Osteoblast (primary cell): ENCODE data around the gene TRDMT1. TPM values are rescaled to one million over a fixed set of nuclear protein-coding genes. Genes with fewer than 3 reads are reported as not detected.
A peak's percentile ranks its signal among the peaks of the same experiment; 100 is the strongest.

Experiments used
- DNase-seq: peaks from one replicate; pipeline ENCODE4 v3.0.0; 2011; ENCODE audit warnings: low spot score, mixed read lengths; ENCODE audit not compliant: insufficient read length; ENCODE audit errors: missing footprints
- H2AFZ ChIP-seq: 2 replicates; pipeline ENCODE4 v1.6.0; 2011; ENCODE audit warnings: mild to moderate bottlenecking, low read length
- H3K27ac ChIP-seq: 2 replicates; pipeline ENCODE4 v1.5.1; 2011; ENCODE audit warnings: mild to moderate bottlenecking, low read depth, low read length, moderate library complexity
- H3K27me3 ChIP-seq: 2 replicates; pipeline ENCODE4 v1.6.0; 2012; ENCODE audit warnings: mild to moderate bottlenecking, control low read depth, inconsistent platforms, low read length, moderate library complexity; ENCODE audit not compliant: insufficient read depth
- H3K36me3 ChIP-seq: 2 replicates; pipeline ENCODE4 v1.5.1; 2011; ENCODE audit warnings: mild to moderate bottlenecking, low read length, control low read depth, moderate library complexity; ENCODE audit not compliant: insufficient read depth
- H3K4me1 ChIP-seq: 2 replicates; pipeline ENCODE4 v1.5.1; 2011; ENCODE audit warnings: mild to moderate bottlenecking, low read length, control low read depth, moderate library complexity; ENCODE audit not compliant: insufficient read depth
- H3K4me2 ChIP-seq: 2 replicates; pipeline ENCODE4 v1.6.0; 2011; ENCODE audit warnings: mild to moderate bottlenecking, low read length; ENCODE audit not compliant: insufficient read depth
- H3K4me3 ChIP-seq: fragments of 200-600 bp; sonication (generic); 3 replicates; pipeline ENCODE4 v1.5.1; 2012; ENCODE audit warnings: mild to moderate bottlenecking, low read length, inconsistent platforms; ENCODE audit not compliant: insufficient read depth
- H3K79me2 ChIP-seq: 2 replicates; pipeline ENCODE4 v1.6.0; 2012; ENCODE audit warnings: mild to moderate bottlenecking, low read length, control low read depth, inconsistent platforms; ENCODE audit not compliant: insufficient read depth
- H3K9me3 ChIP-seq: 2 replicates; pipeline ENCODE4 v1.5.1; 2011; ENCODE audit warnings: low read depth, low read length, control low read depth
- H4K20me1 ChIP-seq: 2 replicates; pipeline ENCODE4 v1.6.0; 2012; ENCODE audit warnings: mild to moderate bottlenecking, low read length, control low read depth; ENCODE audit not compliant: insufficient read depth
- total RNA-seq: library from RNA; depleted of rRNA; stranded (reverse); fragments of >200 nt; gene quantifications from 2 replicates; pipeline ENCODE4 v1.2.3, GENCODE V29; 2012
- TF ChIP-seq, protein P1 (sequence below): IDR thresholded peaks from 2 replicates; pipeline ENCODE4 v1.5.1; 2011; ENCODE audit warnings: mild to moderate bottlenecking, low read depth, low read length, moderate library complexity; ENCODE audit errors: extremely low read depth

TRDMT1 gene
- total RNA-seq, 1 donor: 7.6 TPM

DNA sequence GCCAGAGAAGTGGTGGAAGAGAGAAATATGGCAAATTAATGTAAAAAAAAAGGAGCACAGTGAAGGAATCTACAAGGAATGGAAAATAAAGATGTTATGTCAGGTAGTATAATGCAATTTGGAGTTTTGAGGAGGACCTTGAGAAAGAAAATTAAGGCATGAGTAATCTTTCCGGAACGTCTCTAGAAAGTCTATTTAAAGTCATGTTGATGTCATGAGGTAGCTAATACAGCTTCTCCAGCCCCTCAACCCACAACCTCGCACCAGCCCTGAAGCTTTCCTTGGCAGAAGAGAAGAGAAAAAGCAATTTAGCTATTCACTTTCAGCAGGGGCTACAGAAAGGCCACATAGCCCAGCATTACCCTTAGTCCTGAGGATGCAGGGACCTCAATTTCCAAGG is 22.5 kb downstream of the TRDMT1 start:
- Histone ChIP-seq H3K27ac (no peak overlapping the region), H3K36me3 (no peaks in the 10 kb centered on the region), H3K79me2 (no peaks in the 10 kb centered on the region), H2AFZ (no peak overlapping the region), H3K9me3 (no peaks in the 10 kb centered on the region), H3K4me2 (peak overlapping the region; percentile 25), H3K4me3 (no peak overlapping the region), H3K4me1 (peaks cover 20% of the 10 kb centered on the region), H4K20me1 (no peaks in the 10 kb centered on the region), H3K27me3 (no peaks in the 10 kb centered on the region)
- TF ChIP-seq, protein P1, sequence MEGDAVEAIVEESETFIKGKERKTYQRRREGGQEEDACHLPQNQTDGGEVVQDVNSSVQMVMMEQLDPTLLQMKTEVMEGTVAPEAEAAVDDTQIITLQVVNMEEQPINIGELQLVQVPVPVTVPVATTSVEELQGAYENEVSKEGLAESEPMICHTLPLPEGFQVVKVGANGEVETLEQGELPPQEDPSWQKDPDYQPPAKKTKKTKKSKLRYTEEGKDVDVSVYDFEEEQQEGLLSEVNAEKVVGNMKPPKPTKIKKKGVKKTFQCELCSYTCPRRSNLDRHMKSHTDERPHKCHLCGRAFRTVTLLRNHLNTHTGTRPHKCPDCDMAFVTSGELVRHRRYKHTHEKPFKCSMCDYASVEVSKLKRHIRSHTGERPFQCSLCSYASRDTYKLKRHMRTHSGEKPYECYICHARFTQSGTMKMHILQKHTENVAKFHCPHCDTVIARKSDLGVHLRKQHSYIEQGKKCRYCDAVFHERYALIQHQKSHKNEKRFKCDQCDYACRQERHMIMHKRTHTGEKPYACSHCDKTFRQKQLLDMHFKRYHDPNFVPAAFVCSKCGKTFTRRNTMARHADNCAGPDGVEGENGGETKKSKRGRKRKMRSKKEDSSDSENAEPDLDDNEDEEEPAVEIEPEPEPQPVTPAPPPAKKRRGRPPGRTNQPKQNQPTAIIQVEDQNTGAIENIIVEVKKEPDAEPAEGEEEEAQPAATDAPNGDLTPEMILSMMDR: no peak
- DNase-seq: no peak

DNA sequence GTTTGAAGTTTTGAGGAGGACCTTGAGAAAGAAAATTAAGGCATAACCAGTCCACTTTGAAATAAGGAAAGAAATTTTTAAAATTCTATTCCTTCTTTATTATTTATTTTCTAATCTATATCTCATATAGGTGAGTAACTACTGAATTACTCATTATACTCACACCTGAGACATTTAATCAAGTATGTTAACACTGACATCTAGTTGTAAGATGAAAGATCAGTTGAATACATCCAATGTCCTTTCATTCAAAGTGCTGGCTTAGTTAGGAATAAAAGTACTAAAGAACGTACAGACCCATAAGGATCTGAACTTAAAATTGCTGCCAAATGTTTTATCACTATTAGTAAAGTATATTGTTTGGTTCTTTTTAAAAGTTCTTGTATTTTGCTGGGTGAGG is 23.5 kb downstream of the TRDMT1 start:
- H3K27ac ChIP-seq: no peak overlapping the region
- H4K20me1 ChIP-seq: no peaks in the 10 kb centered on the region
- no peak overlapping the region for H3K4me3 ChIP-seq
- no peak overlapping the region for H2AFZ ChIP-seq
- no peak overlapping the region for H3K4me2 ChIP-seq
- DNase-seq: no peak
- H3K27me3 ChIP-seq: no peaks in the 10 kb centered on the region
- no peaks in the 10 kb centered on the region for H3K36me3 ChIP-seq
- H3K79me2 ChIP-seq: no peaks in the 10 kb centered on the region
- TF ChIP-seq, protein P1: no peak
- no peaks in the 10 kb centered on the region for H3K9me3 ChIP-seq
- H3K4me1 ChIP-seq: peaks cover 20% of the 10 kb centered on the region

DNA sequence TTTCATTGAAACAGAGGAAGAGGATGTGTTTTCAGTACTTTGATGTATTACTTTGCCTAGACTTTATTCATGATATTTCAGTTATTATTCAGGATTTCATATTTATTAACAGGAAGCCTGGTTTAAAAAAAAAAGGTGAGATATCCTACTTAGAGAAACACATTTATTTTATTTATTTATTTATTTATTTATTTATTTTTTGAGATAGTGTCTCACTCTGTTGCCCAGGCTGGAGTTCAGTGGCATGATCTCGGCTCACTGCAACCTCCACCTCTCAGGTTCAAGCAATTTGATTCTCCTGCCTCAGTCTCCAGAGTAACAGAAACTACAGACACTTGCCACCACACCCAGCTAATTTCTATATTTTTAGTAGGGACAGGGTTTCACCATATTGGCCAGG is 24.5 kb downstream of the TRDMT1 start:
- H3K4me3 ChIP-seq: no peak overlapping the region
- no peak overlapping the region for H3K27ac ChIP-seq
- H3K79me2 ChIP-seq: no peaks in the 10 kb centered on the region
- H3K4me1 ChIP-seq: peaks cover 20% of the 10 kb centered on the region
- TF ChIP-seq, protein P1: no peak
- H3K9me3 ChIP-seq: no peaks in the 10 kb centered on the region
- no peak overlapping the region for H3K4me2 ChIP-seq
- DNase-seq: no peak
- no peaks in the 10 kb centered on the region for H3K36me3 ChIP-seq
- H4K20me1 ChIP-seq: no peaks in the 10 kb centered on the region
- no peak overlapping the region for H2AFZ ChIP-seq
- no peaks in the 10 kb centered on the region for H3K27me3 ChIP-seq

DNA sequence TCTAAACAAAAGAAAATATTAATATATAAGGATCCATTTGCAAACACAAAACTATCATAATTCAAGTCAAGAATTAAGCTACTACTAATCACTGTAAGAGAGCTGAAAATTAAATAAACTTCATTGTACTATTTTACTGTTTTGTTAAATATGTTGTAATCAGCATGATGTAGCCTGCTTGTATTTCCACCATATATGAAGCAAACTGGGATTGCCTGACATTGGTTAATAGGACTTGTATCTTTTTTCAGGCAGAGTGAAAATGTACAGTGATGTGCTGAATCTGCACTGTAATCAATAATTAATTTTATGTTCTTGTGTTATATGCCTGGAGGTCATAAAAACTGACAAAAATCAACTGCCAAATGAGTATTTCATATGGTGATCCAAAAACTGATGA is 25.4 kb downstream of the TRDMT1 start:
- peak overlapping the region; percentile 47 for H3K27ac ChIP-seq
- TF ChIP-seq, protein P1: no peak
- H3K27me3 ChIP-seq: no peaks in the 10 kb centered on the region
- H3K4me2 ChIP-seq: no peak overlapping the region
- H3K4me1 ChIP-seq: peaks cover 20% of the 10 kb centered on the region
- DNase-seq: no peak
- H3K9me3 ChIP-seq: no peaks in the 10 kb centered on the region
- H4K20me1 ChIP-seq: no peaks in the 10 kb centered on the region
- peak overlapping the region; percentile 87 for H2AFZ ChIP-seq
- no peaks in the 10 kb centered on the region for H3K36me3 ChIP-seq
- H3K4me3 ChIP-seq: no peak overlapping the region
- no peaks in the 10 kb centered on the region for H3K79me2 ChIP-seq
